ENCODE measurements around the gene CASTOR1. TPM values are rescaled to one million over a fixed set of nuclear protein-coding genes. Genes with fewer than 3 reads are reported as not detected.

Gene CASTOR1
- total RNA-seq, 6 donors from 2014 or later, result 7.0 to 31.5 (median 22.1) TPM

DNA sequence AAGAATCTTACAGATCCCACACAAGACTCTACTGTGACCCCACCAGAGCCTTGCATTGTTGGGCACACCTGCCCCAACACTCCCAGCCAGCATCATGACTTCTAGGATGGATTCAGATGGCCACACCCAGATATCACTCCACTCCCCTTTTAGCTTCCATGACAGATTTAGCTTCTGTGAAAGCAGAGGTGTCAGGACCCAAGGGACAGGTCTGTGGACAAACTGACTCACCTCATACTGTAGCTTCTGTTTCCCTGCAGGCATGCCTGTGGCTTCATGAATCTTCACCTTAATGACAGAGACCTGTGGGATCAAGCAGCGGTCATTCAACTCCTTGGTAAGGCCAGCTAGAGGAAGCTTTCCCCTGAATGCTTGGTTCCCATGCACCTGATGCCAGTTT, 45.9 kb upstream of the CASTOR1 start:
- ATAC-seq (ENCODE audit: low FRiP score in 2 of 2) (no peak), DNase-seq (no peak)
- Histone ChIP-seq H3K27me3 (no peaks in the 10 kb centered on the region), H3K4me3 (no peak overlapping the region), H3K9me3 (no peaks in the 10 kb centered on the region), H3K4me1 (no peaks in the 10 kb centered on the region), H3K27ac (no peak overlapping the region), H3K36me3 (peaks cover 65 to 94% (median 88%) of the 10 kb centered on the region in 4 donors)
- TF ChIP-seq EP300 (IDR thresholded peaks at IDR 0.05) (no peak), POLR2A (IDR thresholded peaks at IDR 0.05) (no peak), POLR2AphosphoS5 (IDR thresholded peaks at IDR 0.05) (no peak)
- TF ChIP-seq, protein P1, sequence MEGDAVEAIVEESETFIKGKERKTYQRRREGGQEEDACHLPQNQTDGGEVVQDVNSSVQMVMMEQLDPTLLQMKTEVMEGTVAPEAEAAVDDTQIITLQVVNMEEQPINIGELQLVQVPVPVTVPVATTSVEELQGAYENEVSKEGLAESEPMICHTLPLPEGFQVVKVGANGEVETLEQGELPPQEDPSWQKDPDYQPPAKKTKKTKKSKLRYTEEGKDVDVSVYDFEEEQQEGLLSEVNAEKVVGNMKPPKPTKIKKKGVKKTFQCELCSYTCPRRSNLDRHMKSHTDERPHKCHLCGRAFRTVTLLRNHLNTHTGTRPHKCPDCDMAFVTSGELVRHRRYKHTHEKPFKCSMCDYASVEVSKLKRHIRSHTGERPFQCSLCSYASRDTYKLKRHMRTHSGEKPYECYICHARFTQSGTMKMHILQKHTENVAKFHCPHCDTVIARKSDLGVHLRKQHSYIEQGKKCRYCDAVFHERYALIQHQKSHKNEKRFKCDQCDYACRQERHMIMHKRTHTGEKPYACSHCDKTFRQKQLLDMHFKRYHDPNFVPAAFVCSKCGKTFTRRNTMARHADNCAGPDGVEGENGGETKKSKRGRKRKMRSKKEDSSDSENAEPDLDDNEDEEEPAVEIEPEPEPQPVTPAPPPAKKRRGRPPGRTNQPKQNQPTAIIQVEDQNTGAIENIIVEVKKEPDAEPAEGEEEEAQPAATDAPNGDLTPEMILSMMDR (IDR thresholded peaks at IDR 0.05), result no peak
- WGBS, 2 donors, result 100% methylated on average over 1 of the region's 1 CpG

DNA sequence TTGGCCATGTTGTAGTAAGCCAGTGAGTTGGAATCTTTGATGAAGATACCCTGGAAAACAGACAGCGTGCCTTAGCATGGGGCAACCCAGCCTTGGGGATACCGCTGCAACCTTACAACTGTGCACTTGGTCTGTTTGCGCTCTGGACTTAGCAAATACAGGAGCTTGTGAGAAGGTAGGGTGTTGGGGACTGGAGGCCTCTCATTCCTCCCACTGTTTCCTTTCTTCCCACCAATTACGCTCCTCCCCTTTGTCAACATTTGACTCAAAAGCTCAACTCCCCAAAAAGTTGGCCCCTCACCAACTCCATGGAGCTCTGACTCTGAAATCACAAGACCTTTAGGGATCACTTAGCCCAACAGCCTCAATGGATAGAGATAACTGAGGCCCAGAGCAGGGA, 45.3 kb upstream of the CASTOR1 start:
- DNase-seq (no peak), ATAC-seq (ENCODE audit: low FRiP score in 2 of 2) (no peak)
- no peak overlapping the region for H3K27ac ChIP-seq
- TF ChIP-seq POLR2A (IDR thresholded peaks at IDR 0.05) (no peak), POLR2AphosphoS5 (IDR thresholded peaks at IDR 0.05) (no peak), EP300 (IDR thresholded peaks at IDR 0.05) (no peak)
- TF ChIP-seq, protein P1 (IDR thresholded peaks at IDR 0.05), result no peak
- H3K36me3 ChIP-seq, result peaks cover 59 to 90% (median 82%) of the 10 kb centered on the region in 4 donors
- H3K4me3 ChIP-seq, result no peak overlapping the region
- no peaks in the 10 kb centered on the region for H3K27me3 ChIP-seq
- no peaks in the 10 kb centered on the region for H3K4me1 ChIP-seq
- 84% methylated on average over 4 of the region's 4 CpGs for WGBS, 2 donors
- no peaks in the 10 kb centered on the region for H3K9me3 ChIP-seq

DNA sequence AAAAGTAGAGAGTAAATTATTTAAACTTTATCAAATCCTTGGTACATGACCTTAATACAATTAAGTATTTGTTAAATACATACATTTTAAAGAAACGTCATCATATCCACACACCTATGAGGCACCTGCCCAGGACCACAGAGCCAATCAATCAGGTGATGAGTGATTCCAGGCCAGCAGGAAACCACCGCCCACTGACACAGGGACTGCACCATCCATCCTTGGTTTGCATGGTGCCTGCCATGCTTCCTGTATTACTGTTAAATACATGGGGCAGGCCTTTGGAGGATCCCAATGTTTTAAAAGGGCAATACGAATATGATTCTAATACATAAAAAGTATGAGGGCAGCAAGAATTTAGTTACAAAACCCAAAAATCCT, 44.4 kb upstream of the CASTOR1 start:
- H3K4me1 ChIP-seq, result no peaks in the 10 kb centered on the region
- H3K27ac ChIP-seq, result no peak overlapping the region

GRCh38 chr22:30332994-30333706, 43.8 kb upstream of the CASTOR1 start:
- H3K9me3 ChIP-seq, result no peaks in the 10 kb centered on the region
- TF ChIP-seq EP300 (IDR thresholded peaks at IDR 0.05) (no peak), POLR2AphosphoS5 (IDR thresholded peaks at IDR 0.05) (no peak), POLR2A (IDR thresholded peaks at IDR 0.05) (no peak)
- TF ChIP-seq, protein P1 (IDR thresholded peaks at IDR 0.05), result no peak
- 91% methylated on average over 2 of the region's 2 CpGs for WGBS, 2 donors
- no peaks in the 10 kb centered on the region for H3K27me3 ChIP-seq
- H3K27ac ChIP-seq, result no peak overlapping the region
- H3K36me3 ChIP-seq, result peaks cover 48 to 77% (median 67%) of the 10 kb centered on the region in 4 donors
- H3K4me1 ChIP-seq, result peaks cover 0 to 3% (median 0%) of the 10 kb centered on the region in 4 donors
- ATAC-seq (ENCODE audit: low FRiP score in 2 of 2) (no peak), DNase-seq (no peak)
- no peak overlapping the region for H3K4me3 ChIP-seq

More for the DNA sequence above, 44.4 kb upstream of the CASTOR1 start:
- 92 to 93% methylated on average over 3 of the region's 3 CpGs for WGBS, 2 donors
- DNase-seq (no peak), ATAC-seq (ENCODE audit: low FRiP score in 2 of 2) (no peak)
- TF ChIP-seq POLR2AphosphoS5 (IDR thresholded peaks at IDR 0.05), result no peak
- TF ChIP-seq EP300 (IDR thresholded peaks at IDR 0.05), result no peak
- TF ChIP-seq, protein P1 (IDR thresholded peaks at IDR 0.05), result no peak
- no peak for TF ChIP-seq POLR2A (IDR thresholded peaks at IDR 0.05)
- Histone ChIP-seq H3K9me3 (no peaks in the 10 kb centered on the region), H3K4me3 (no peak overlapping the region), H3K36me3 (peaks cover 51 to 82% (median 72%) of the 10 kb centered on the region in 4 donors), H3K27me3 (no peaks in the 10 kb centered on the region)

DNA sequence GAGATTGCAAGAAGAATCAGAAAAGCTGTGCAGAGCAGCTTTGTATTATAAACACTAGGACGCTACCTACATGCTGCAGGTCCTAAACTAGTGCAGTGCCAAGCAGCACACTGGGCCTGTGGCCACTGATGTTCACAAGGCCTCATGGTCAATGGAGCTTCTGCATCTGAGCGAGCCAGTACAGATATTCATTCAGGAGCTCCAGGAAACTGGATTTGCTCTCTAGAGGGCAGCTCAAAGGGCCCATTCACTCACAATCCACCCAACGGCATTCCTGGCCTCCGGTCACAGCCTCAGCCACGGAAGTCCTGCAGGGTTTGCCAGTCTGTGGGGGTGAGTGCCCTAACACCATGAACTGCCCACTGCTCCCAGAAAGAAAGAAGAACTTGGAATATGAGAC, 43.2 kb upstream of the CASTOR1 start:
- Histone ChIP-seq H3K4me3 (no peak overlapping the region), H3K27ac (no peak overlapping the region), H3K36me3 (peaks cover 42 to 71% (median 61%) of the 10 kb centered on the region in 4 donors), H3K9me3 (no peaks in the 10 kb centered on the region), H3K27me3 (no peaks in the 10 kb centered on the region), H3K4me1 (peaks cover 1 to 9% (median 3%) of the 10 kb centered on the region in 4 donors)
- no peak for DNase-seq
- TF ChIP-seq POLR2A (IDR thresholded peaks at IDR 0.05), result no peak
- no peak for TF ChIP-seq POLR2AphosphoS5 (IDR thresholded peaks at IDR 0.05)
- TF ChIP-seq EP300 (IDR thresholded peaks at IDR 0.05), result no peak
- TF ChIP-seq, protein P1 (IDR thresholded peaks at IDR 0.05), result no peak
- WGBS, 2 donors, result 86 to 92% methylated on average over 2 to 5 of the region's 5 CpGs
- ATAC-seq (ENCODE audit: low FRiP score in 2 of 2), result no peak

All from upper lobe of left lung (tissue), 6 donors.